Spinal cord (tissue), 10 donors: ENCODE measurements around the gene PPA1. TPM values are rescaled to one million over a fixed set of nuclear protein-coding genes. Genes with fewer than 3 reads are reported as not detected.
"Not testable (repeated sequence)": the region's sequence is repeated elsewhere in the genome, so short reads cannot be mapped to it uniquely, and the experiment has no call there.

ENCODE experiments used
- DNase-seq, 6 donors: peaks; one replicate each; pipeline versions ENCODE4 v3.0.0 to v3.0.0-alpha.2; 2013 to 2015; ENCODE audit warnings: low spot score in 6 of 6, low read depth in 4 of 6
- H3K27ac ChIP-seq: one replicate; pipeline ENCODE4 v1.5.1; 2013; ENCODE audit warnings: low read depth, low read length, control low read depth
- H3K27me3 ChIP-seq: one replicate; pipeline ENCODE4 v1.6.1; 2013; ENCODE audit warnings: low read length; ENCODE audit not compliant: control insufficient read depth, insufficient read depth
- H3K36me3 ChIP-seq: one replicate; pipeline ENCODE4 v1.6.1; 2013; ENCODE audit warnings: low read length; ENCODE audit not compliant: control insufficient read depth, insufficient read depth
- H3K4me1 ChIP-seq: one replicate; pipeline ENCODE4 v1.6.1; 2013; ENCODE audit warnings: low read length; ENCODE audit not compliant: control insufficient read depth, insufficient read depth
- H3K4me3 ChIP-seq: one replicate; pipeline ENCODE4 v1.5.1; 2013; ENCODE audit warnings: low read depth, low read length, control low read depth
- H3K9me3 ChIP-seq: one replicate; pipeline ENCODE4 v1.6.1; 2013; ENCODE audit warnings: low read length; ENCODE audit not compliant: control insufficient read depth, insufficient read depth
- WGBS: methylation state at CpG from one replicate; pipeline ENCODE4 v1.1.5; 2013; ENCODE audit warnings: missing lambda C conversion rate; ENCODE audit not compliant: insufficient coverage; 5-methylcytosine and 5-hydroxymethylcytosine counted together
- polyA plus RNA-seq, 2 donors: library from polyadenylated mRNA; unstranded; fragments of 120-200 nt; gene quantifications; one replicate each; pipeline ENCODE4 v1.2.1, GENCODE V29; 2013; ENCODE audit not compliant: insufficient read length in 2 of 2
- total RNA-seq, 2 donors: library from RNA; depleted of rRNA in 1 of 2; stranded (reverse); fragments of 120-200 nt in 1 of 2; fragments of >200 nt in 1 of 2; gene quantifications; one replicate each; pipeline versions ENCODE4 v1.2.3 to v1.2.4, GENCODE V29; 2013 to 2014
- donor health status: healthy.

Gene PPA1
- total and polyA plus RNA-seq, 4 donors, result 107 to 175 (median 154) TPM

- Histone ChIP-seq H3K27me3 (no peaks in the 10 kb centered on the region), H3K36me3 (no peaks in the 10 kb centered on the region), H3K9me3 (no peaks in the 10 kb centered on the region), H3K4me1 (peaks cover 6% of the 10 kb centered on the region), H3K4me3 (no peak overlapping the region), H3K27ac (no peak overlapping the region)
- no peak for DNase-seq
- WGBS, result 100% methylated on average over 1 of the region's 3 CpGs
These were observed 36.5 kb upstream of the PPA1 start for GRCh38 chr10:70269741-70270140.

GRCh38 chr10:70268376-70268775 is 35.1 kb upstream of the PPA1 start:
- whole genome bisulfite sequencing, result 78% methylated on average over 3 of the region's 4 CpGs
- no peak overlapping the region for H3K4me3 ChIP-seq
- no peaks in the 10 kb centered on the region for H3K4me1 ChIP-seq
- no peak for DNase-seq
- no peaks in the 10 kb centered on the region for H3K36me3 ChIP-seq
- no peaks in the 10 kb centered on the region for H3K27me3 ChIP-seq
- no peak overlapping the region for H3K27ac ChIP-seq
- H3K9me3 ChIP-seq, result no peaks in the 10 kb centered on the region

GRCh38 chr10:70267161-70267933 is 34.1 kb upstream of the PPA1 start:
- H3K27ac ChIP-seq, result no peak overlapping the region
- no peaks in the 10 kb centered on the region for H3K9me3 ChIP-seq
- no peaks in the 10 kb centered on the region for H3K36me3 ChIP-seq
- H3K4me1 ChIP-seq, result no peaks in the 10 kb centered on the region
- H3K27me3 ChIP-seq, result no peaks in the 10 kb centered on the region
- DNase-seq, result no peak
- WGBS, result 13% methylated on average over 2 of the region's 9 CpGs
- H3K4me3 ChIP-seq, result no peak overlapping the region

GRCh38 chr10:70266701-70267100 is 33.5 kb upstream of the PPA1 start:
- Histone ChIP-seq H3K9me3 (no peaks in the 10 kb centered on the region), H3K36me3 (no peaks in the 10 kb centered on the region), H3K4me1 (no peaks in the 10 kb centered on the region), H3K27me3 (no peaks in the 10 kb centered on the region), H3K27ac (no peak overlapping the region), H3K4me3 (no peak overlapping the region)
- no peak for DNase-seq
- 100% methylated on average over 1 of the region's 1 CpG for WGBS

- no peak overlapping the region for H3K27ac ChIP-seq
- H3K4me1 ChIP-seq, result no peaks in the 10 kb centered on the region
- no peak for DNase-seq
- no peaks in the 10 kb centered on the region for H3K9me3 ChIP-seq
- no peak overlapping the region for H3K4me3 ChIP-seq
- 96% methylated on average over 7 of the region's 7 CpGs for WGBS
- no peaks in the 10 kb centered on the region for H3K27me3 ChIP-seq
- no peaks in the 10 kb centered on the region for H3K36me3 ChIP-seq
These were observed 32.8 kb upstream of the PPA1 start for GRCh38 chr10:70266056-70266455.

GRCh38 chr10:70265032-70265689 is 31.9 kb upstream of the PPA1 start:
- Histone ChIP-seq H3K9me3 (no peaks in the 10 kb centered on the region), H3K4me1 (no peaks in the 10 kb centered on the region), H3K27me3 (no peaks in the 10 kb centered on the region), H3K27ac (no peak overlapping the region), H3K4me3 (no peak overlapping the region), H3K36me3 (no peaks in the 10 kb centered on the region)
- no peak for DNase-seq
- 20% methylated on average over 6 of the region's 10 CpGs for WGBS

GRCh38 chr10:70260734-70261133 is 27.5 kb upstream of the PPA1 start:
- Histone ChIP-seq H3K36me3 (no peaks in the 10 kb centered on the region), H3K9me3 (no peaks in the 10 kb centered on the region), H3K27me3 (peaks cover 5% of the 10 kb centered on the region), H3K27ac (no peak overlapping the region), H3K4me1 (peaks cover 6% of the 10 kb centered on the region), H3K4me3 (no peak overlapping the region)
- WGBS, result 100% methylated on average over 2 of the region's 3 CpGs
- DNase-seq, result no peak

- H3K27ac ChIP-seq, result no peak overlapping the region
- H3K4me1 ChIP-seq, result peaks cover 10% of the 10 kb centered on the region
- no peaks in the 10 kb centered on the region for H3K9me3 ChIP-seq
- no CpG with 5 or more reads among the region's 1 CpG for WGBS
- H3K36me3 ChIP-seq, result no peaks in the 10 kb centered on the region
- H3K4me3 ChIP-seq, result no peak overlapping the region
- peaks cover 5% of the 10 kb centered on the region for H3K27me3 ChIP-seq
- no peak for DNase-seq
These were observed 27.0 kb upstream of the PPA1 start for GRCh38 chr10:70260259-70260658.

GRCh38 chr10:70258216-70258615 is 25.0 kb upstream of the PPA1 start:
- DNase-seq, result no peak
- peaks cover 5% of the 10 kb centered on the region for H3K27me3 ChIP-seq
- no peaks in the 10 kb centered on the region for H3K36me3 ChIP-seq
- H3K4me3 ChIP-seq, result no peak overlapping the region
- no peak overlapping the region for H3K27ac ChIP-seq
- H3K4me1 ChIP-seq, result peaks cover 10% of the 10 kb centered on the region
- WGBS, result 100% methylated on average over 1 of the region's 1 CpG
- no peaks in the 10 kb centered on the region for H3K9me3 ChIP-seq

GRCh38 chr10:70257816-70258215 is 24.6 kb upstream of the PPA1 start:
- not testable (repeated sequence) for H3K4me3 ChIP-seq, H3K4me1 ChIP-seq, H3K27ac ChIP-seq, H3K36me3 ChIP-seq, H3K9me3 ChIP-seq, DNase-seq, H3K27me3 ChIP-seq
- WGBS, result 90% methylated on average over 6 of the region's 8 CpGs
